ENCODE data around the gene ELMOD3. TPM values are rescaled to one million over a fixed set of nuclear protein-coding genes. Genes with fewer than 3 reads are reported as not detected.

ELMOD3 gene
- total and polyA plus RNA-seq, 8 donors: 20.8 to 40.5 (median 31.8) TPM

DNA sequence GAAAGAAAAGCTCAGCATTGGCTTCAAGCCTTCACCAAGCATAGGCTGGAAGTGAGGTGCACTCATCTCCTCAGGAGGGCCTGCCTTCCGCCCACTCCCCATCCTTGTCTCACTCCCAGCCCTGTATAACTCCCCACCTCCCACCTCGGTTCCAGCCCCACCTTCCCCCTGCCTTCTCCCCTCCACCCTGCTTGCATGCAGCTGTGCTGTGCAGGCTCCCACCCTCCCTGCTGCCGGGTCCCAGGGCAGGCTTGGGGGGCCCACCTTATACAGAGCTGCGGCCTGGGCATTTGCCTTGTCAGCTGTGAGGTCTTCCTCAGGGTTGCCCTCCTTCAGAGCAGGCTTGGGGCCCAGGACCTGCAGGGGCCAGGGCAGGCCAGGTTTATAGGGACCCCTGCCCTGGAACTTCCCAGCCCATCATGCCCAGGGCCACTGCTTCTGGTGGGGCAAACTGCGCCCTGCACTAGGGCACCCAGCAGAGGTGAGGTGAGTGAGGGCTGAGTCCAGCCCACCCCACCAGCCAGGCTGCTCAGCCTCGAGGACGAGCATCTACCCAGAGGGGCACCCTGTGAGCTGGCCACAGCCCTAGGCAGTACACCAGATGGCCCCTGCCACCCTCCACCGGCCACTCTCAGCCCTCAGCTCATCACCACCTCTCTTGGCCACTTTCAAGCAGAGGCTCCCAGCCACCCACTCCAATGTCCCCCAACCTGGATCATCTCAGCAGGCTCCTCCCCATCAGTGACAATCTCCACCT lies 44.0 kb downstream of the ELMOD3 start:
- ATAC-seq (no peak), DNase-seq (peak in 1 of 4 donors; percentile 24)
- intact Hi-C loops (cut with DNase I): no loop called here
- TF ChIP-seq, protein P1, sequence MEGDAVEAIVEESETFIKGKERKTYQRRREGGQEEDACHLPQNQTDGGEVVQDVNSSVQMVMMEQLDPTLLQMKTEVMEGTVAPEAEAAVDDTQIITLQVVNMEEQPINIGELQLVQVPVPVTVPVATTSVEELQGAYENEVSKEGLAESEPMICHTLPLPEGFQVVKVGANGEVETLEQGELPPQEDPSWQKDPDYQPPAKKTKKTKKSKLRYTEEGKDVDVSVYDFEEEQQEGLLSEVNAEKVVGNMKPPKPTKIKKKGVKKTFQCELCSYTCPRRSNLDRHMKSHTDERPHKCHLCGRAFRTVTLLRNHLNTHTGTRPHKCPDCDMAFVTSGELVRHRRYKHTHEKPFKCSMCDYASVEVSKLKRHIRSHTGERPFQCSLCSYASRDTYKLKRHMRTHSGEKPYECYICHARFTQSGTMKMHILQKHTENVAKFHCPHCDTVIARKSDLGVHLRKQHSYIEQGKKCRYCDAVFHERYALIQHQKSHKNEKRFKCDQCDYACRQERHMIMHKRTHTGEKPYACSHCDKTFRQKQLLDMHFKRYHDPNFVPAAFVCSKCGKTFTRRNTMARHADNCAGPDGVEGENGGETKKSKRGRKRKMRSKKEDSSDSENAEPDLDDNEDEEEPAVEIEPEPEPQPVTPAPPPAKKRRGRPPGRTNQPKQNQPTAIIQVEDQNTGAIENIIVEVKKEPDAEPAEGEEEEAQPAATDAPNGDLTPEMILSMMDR (IDR thresholded peaks at IDR 0.05): no peak
- no peak overlapping the region for H3K27ac ChIP-seq
- H3K4me3 ChIP-seq: no peak overlapping the region
- H3K4me1 ChIP-seq: peaks cover 0 to 16% of the 10 kb centered on the region in 2 donors
- H3K27me3 ChIP-seq: no peaks in the 10 kb centered on the region
- peaks cover 0 to 86% of the 10 kb centered on the region in 2 donors for H3K36me3 ChIP-seq
- H3K9me3 ChIP-seq: peaks cover 0 to 1% of the 10 kb centered on the region in 2 donors

DNA sequence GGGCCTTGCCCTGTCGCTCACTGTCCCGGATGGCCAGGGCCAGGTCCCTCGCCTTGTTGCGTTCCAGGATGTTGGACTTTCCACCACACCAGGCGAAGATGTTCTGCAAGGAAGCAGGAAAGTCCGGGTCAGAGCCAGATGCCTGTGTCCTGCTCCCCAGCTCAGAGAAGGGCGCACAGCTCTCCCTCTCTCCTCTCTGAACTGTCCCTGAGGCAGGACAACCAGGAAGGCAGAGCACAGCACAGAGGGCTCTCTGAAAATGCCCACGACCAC lies 44.5 kb downstream of the ELMOD3 start:
- intact Hi-C loops (cut with DNase I): no loop called here
- Histone ChIP-seq H3K36me3 (peaks cover 0 to 83% of the 10 kb centered on the region in 2 donors), H3K4me1 (peaks cover 0 to 16% of the 10 kb centered on the region in 2 donors), H3K9me3 (peaks cover 0 to 3% of the 10 kb centered on the region in 2 donors), H3K4me3 (no peak overlapping the region), H3K27ac (no peak overlapping the region), H3K27me3 (no peaks in the 10 kb centered on the region)
- TF ChIP-seq, protein P1 (IDR thresholded peaks at IDR 0.05): no peak
- DNase-seq (no peak), ATAC-seq (no peak)

DNA sequence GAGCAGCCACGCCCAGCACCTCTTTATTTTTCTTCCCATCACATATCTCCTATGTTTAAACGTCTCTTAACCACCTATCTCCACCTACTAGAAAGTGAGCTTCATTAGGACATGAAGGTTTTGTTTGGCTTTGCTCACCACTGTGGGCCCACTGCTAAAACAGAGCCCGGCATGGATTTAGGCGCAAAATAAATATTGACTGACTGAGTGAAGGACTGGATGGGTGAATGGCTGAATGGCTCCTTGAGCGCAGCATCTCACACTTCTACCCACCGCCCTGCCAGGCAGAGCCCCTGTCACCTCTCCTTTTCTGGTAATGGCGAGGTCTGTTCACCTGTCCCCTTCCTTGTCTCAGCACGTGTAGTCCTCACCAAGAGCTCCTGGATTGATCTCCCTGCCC lies 45.5 kb downstream of the ELMOD3 start:
- peaks cover 0 to 3% of the 10 kb centered on the region in 2 donors for H3K9me3 ChIP-seq
- intact Hi-C loops (cut with DNase I): no loop called here
- H3K4me3 ChIP-seq: no peak overlapping the region
- DNase-seq (peak in 1 of 4 donors; percentile 5), ATAC-seq (no peak)
- H3K36me3 ChIP-seq: peaks cover 0 to 77% of the 10 kb centered on the region in 2 donors
- no peak overlapping the region for H3K27ac ChIP-seq
- H3K4me1 ChIP-seq: peaks cover 0 to 21% of the 10 kb centered on the region in 2 donors
- no peaks in the 10 kb centered on the region for H3K27me3 ChIP-seq
- TF ChIP-seq, protein P1 (IDR thresholded peaks at IDR 0.05): no peak

DNA sequence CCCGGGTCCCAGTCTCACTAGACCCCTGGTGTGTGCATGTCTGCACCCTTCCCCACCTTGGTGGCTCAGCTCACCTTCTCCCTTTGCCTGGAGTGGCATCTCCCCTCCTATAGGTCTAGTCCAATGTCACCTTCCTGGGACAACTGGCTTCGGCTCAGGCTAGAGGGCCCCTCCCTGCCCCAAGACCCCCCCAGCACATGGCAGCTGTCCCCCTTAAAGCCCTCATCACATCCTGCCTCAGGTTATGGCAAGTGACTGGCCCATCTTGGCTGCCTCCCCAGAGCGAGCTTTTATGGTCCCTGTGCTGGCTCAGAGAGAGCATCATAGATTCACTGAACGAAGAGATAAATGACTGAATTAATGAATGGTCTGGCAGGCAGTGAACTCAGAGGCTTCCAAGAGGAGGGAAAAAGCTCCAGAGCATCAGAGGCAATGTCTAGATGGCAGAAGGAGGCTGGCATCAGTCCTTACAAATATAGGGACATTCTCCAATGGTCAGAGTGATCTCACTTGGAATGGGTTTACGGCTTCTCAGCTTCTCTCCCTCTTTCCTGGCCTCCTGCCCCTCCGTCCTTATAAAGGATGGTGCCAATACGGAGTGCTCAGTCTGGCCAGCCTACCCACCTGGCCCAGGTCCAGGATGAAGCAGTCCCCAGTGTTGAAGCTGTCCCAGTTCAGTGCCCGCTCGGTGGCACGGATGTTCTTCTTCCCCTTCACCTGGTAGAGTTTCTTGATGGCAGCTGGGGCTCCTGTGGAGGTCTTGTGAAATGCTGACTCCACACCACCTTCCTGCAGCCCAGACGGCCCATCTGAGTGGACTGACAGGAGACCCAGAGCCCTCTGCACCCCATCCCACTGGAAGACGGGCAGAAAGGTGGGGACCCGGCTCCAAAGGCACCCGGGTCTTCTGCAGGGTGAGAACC lies 46.2 kb downstream of the ELMOD3 start:
- Histone ChIP-seq H3K36me3 (peaks cover 0 to 70% of the 10 kb centered on the region in 2 donors), H3K9me3 (peaks cover 0 to 3% of the 10 kb centered on the region in 2 donors), H3K4me1 (peaks cover 0 to 27% of the 10 kb centered on the region in 2 donors), H3K27me3 (no peaks in the 10 kb centered on the region), H3K27ac (no peak overlapping the region), H3K4me3 (no peak overlapping the region)
- intact Hi-C loops (cut with DNase I): no loop called here
- TF ChIP-seq, protein P1 (IDR thresholded peaks at IDR 0.05): no peak
- ATAC-seq: no peak
- peak in 1 of 4 donors; percentile 28 for DNase-seq

DNA sequence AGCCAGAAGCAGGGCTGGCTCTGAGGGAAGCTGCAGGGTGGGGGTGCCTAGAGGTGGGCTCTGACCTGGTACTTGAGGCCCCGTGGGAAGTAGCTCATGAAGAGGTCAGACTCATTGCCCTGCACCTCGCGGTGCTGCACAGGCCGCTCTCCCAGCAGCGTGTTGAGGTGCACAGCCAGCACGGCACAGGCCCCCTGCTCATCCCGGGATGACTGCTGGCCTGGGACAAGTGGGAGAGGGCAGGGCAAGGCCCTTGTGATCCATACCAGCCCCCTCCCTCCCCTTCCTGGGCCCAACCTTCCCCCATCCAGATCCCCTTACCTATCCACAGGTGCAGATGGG lies 46.9 kb downstream of the ELMOD3 start:
- Histone ChIP-seq H3K4me1 (peaks cover 0 to 33% of the 10 kb centered on the region in 2 donors), H3K4me3 (no peak overlapping the region), H3K27ac (no peak overlapping the region), H3K36me3 (peaks cover 0 to 63% of the 10 kb centered on the region in 2 donors), H3K27me3 (no peaks in the 10 kb centered on the region), H3K9me3 (peaks cover 0 to 3% of the 10 kb centered on the region in 2 donors)
- intact Hi-C loops (cut with DNase I): no loop called here
- DNase-seq (no peak), ATAC-seq (no peak)
- TF ChIP-seq, protein P1 (IDR thresholded peaks at IDR 0.05): no peak
